NB4 (cell line): ENCODE results near the gene CAMK2D.

Experiments
- DNase-seq: peaks from one replicate; pipeline ENCODE4 v3.0.0; 2010; ENCODE audit warnings: low read depth
- H3K4me3 ChIP-seq: one replicate; pipeline ENCODE4 v1.5.1; 2011; ENCODE audit warnings: mild to moderate bottlenecking, low read depth, low read length, moderate library complexity
- CTCF ChIP-seq: IDR thresholded peaks from one replicate; pipeline ENCODE4 v1.5.1; 2012; ENCODE audit warnings: low read depth, low read length
- MYC ChIP-seq: IDR thresholded peaks from 2 replicates; pipeline ENCODE4 v1.6.1; 2011; ENCODE audit warnings: low read depth, low read length
- POLR2A ChIP-seq: IDR thresholded peaks from 2 replicates; pipeline ENCODE4 v1.6.1; 2011; ENCODE audit warnings: mild to moderate bottlenecking; ENCODE audit not compliant: insufficient read length; ENCODE audit errors: extremely low read depth
- TF ChIP-seq, protein P1 (sequence below): IDR thresholded peaks from 2 replicates; pipeline ENCODE4 v1.6.1; 2011; ENCODE audit warnings: low read depth, low read length

The CAMK2D gene

GRCh38 chr4:113744667-113745240, 16.8 kb downstream of the CAMK2D start:
- no peak for TF ChIP-seq POLR2A
- no peak for TF ChIP-seq CTCF
- TF ChIP-seq, protein P1, sequence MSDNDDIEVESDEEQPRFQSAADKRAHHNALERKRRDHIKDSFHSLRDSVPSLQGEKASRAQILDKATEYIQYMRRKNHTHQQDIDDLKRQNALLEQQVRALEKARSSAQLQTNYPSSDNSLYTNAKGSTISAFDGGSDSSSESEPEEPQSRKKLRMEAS = no peak
- no peak for TF ChIP-seq MYC
- no peak for DNase-seq
- no peak overlapping the region for H3K4me3 ChIP-seq

- H3K4me3 ChIP-seq = no peak overlapping the region
- no peak for DNase-seq
- no peak for TF ChIP-seq CTCF
- TF ChIP-seq POLR2A = no peak
- TF ChIP-seq, protein P1 = no peak
- no peak for TF ChIP-seq MYC
Measured at GRCh38 chr4:113743690-113744089, 17.8 kb downstream of the CAMK2D start.

GRCh38 chr4:113742643-113743042, 18.9 kb downstream of the CAMK2D start:
- DNase-seq = no peak
- TF ChIP-seq, protein P1 = no peak
- TF ChIP-seq MYC = no peak
- no peak for TF ChIP-seq POLR2A
- TF ChIP-seq CTCF = no peak
- no peak overlapping the region for H3K4me3 ChIP-seq

DNA sequence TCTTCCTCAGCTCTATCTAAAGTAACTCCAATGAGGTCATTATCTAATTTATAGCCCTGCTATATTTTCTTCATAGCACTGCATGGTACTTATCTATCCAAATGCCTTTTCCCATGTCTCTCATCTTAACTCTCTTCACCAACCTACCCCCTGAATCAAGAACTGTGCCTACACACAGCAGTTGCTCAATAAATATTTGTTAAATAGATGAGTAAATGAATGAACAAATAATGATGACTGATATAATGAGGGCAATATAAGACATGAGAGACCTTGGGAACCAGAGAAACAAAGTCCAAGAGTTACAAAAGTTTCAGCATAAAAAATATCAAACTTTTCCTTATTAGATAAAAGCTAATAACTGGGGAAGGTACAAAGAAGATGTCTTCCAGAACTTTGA, 19.6 kb downstream of the CAMK2D start:
- H3K4me3 ChIP-seq = no peak overlapping the region
- TF ChIP-seq, protein P1 = no peak
- TF ChIP-seq POLR2A = no peak
- TF ChIP-seq CTCF = no peak
- TF ChIP-seq MYC = no peak
- no peak for DNase-seq

DNA sequence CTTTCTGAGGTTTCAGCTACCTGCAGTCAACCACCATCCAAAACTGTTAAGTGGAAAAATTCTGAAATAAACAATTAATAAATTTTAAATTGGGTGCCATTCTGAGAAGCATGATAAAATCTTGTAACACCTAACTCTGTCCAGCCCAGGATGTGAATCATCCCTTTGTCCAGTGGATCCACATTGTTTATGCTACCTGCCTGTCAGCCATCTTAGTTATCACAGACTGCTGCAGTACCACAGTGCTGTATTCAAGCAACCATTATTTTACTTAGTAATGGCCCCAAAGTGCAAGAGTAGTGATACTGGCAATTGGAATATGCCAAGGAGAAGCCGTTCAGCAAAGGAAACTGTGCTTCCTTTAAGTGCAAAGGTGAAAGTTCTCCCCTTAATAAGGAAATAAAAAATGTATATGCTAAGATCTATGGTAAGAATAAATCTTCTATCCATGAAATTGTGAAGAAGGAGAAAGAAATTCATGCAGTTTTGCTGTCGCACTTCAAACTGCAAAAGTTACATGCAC, 20.6 kb downstream of the CAMK2D start:
- TF ChIP-seq MYC = no peak
- no peak for TF ChIP-seq CTCF
- TF ChIP-seq, protein P1 = no peak
- no peak for TF ChIP-seq POLR2A
- no peak overlapping the region for H3K4me3 ChIP-seq
- no peak for DNase-seq
